ENCODE data around the gene OR6N2.

Gene OR6N2

DNA sequence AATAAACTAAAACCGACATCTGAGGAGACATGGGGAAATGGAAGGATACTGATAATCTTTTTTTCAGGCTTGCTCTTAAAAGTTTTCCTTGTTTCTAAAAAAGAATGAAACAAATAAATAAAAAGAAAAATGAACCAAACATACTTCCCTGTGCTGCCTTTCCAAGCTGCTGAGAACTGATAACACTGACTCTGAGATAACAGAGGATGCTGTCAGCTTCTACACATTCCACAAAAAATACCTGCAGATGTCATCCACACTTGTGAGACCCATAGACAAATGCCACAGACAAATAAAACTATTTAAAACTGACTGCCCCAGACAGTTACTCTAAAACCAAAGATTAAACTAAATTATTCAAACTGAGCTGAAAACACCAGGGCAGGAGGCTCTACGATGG lies 48.5 kb downstream of the OR6N2 start:
- ChIA-PET CTCF (no interaction called here), POLR2A (no interaction called here)
- no peak for TF ChIP-seq CTCF (IDR thresholded peaks at IDR 0.05; ENCODE audit: insufficient read depth, low read length, missing control alignments)
- no peak for DNase-seq (ENCODE audit: low read depth, low spot score)
- no peak overlapping the region for H3K4me3 ChIP-seq (ENCODE audit: low read depth, low read length)

- no peak overlapping the region for H3K4me3 ChIP-seq (ENCODE audit: low read depth, low read length)
- ChIA-PET CTCF (no interaction called here), POLR2A (no interaction called here)
- DNase-seq (ENCODE audit: low read depth, low spot score), result no peak
- TF ChIP-seq CTCF (IDR thresholded peaks at IDR 0.05; ENCODE audit: insufficient read depth, low read length, missing control alignments), result no peak
Measured at GRCh38 chr1:158731707-158732106, 49.3 kb downstream of the OR6N2 start.

GRCh38 chr1:158730453-158730852 lies 50.6 kb downstream of the OR6N2 start:
- no peak overlapping the region for H3K4me3 ChIP-seq (ENCODE audit: low read depth, low read length)
- DNase-seq (ENCODE audit: low read depth, low spot score), result no peak
- POLR2A ChIA-PET, result no interaction called here
- CTCF ChIA-PET, result no interaction called here
- no peak for TF ChIP-seq CTCF (IDR thresholded peaks at IDR 0.05; ENCODE audit: insufficient read depth, low read length, missing control alignments)

- no peak for TF ChIP-seq CTCF (IDR thresholded peaks at IDR 0.05; ENCODE audit: insufficient read depth, low read length, missing control alignments)
- ChIA-PET CTCF (no interaction called here), POLR2A (no interaction called here)
- no peak for DNase-seq (ENCODE audit: low read depth, low spot score)
- H3K4me3 ChIP-seq (ENCODE audit: low read depth, low read length), result no peak overlapping the region
Measured at GRCh38 chr1:158728510-158729225, 52.3 kb downstream of the OR6N2 start.

- ChIA-PET POLR2A (no interaction called here), CTCF (no interaction called here)
- no peak for TF ChIP-seq CTCF (IDR thresholded peaks at IDR 0.05; ENCODE audit: insufficient read depth, low read length, missing control alignments)
- no peak for DNase-seq (ENCODE audit: low read depth, low spot score)
- H3K4me3 ChIP-seq (ENCODE audit: low read depth, low read length), result no peak overlapping the region
Measured at GRCh38 chr1:158724442-158724841, 56.6 kb downstream of the OR6N2 start.

Measured in AG04449 (cell line).